Liver (tissue), 9 donors: ENCODE data around the gene STK39. TPM values are rescaled to one million over a fixed set of nuclear protein-coding genes. Genes with fewer than 3 reads are reported as not detected.

Experiments used
- DNase-seq: peaks from one replicate; pipeline ENCODE4 v3.0.0-alpha.2; 2017; ENCODE audit warnings: low spot score
- H3K27ac ChIP-seq, 2 donors: one replicate each; pipeline ENCODE4 v1.7.0; 2013; ENCODE audit warnings: inconsistent platforms in 2 of 2, low read length in 2 of 2, control low read depth in 1 of 2, low read depth in 1 of 2, mild to moderate bottlenecking in 1 of 2
- H3K27me3 ChIP-seq, 4 donors: one replicate each; pipeline versions ENCODE4 v1.6.1 to v1.7.0; 2013; ENCODE audit warnings: low read length in 3 of 4, inconsistent platforms in 1 of 4, mild to moderate bottlenecking in 1 of 4, moderate library complexity in 1 of 4; ENCODE audit not compliant: control insufficient read depth in 4 of 4, insufficient read depth in 4 of 4
- H3K36me3 ChIP-seq, 4 donors: one replicate each; pipeline versions ENCODE4 v1.6.1 to v1.7.0; 2013; ENCODE audit warnings: low read length in 3 of 4, mild to moderate bottlenecking in 3 of 4, low read depth in 1 of 4, moderate library complexity in 1 of 4; ENCODE audit not compliant: control insufficient read depth in 4 of 4, insufficient read depth in 3 of 4
- H3K4me1 ChIP-seq, 4 donors: one replicate each; pipeline versions ENCODE4 v1.6.1 to v1.7.0; 2013; ENCODE audit warnings: low read length in 3 of 4, mild to moderate bottlenecking in 3 of 4, moderate library complexity in 1 of 4; ENCODE audit not compliant: control insufficient read depth in 4 of 4, insufficient read depth in 4 of 4
- H3K4me3 ChIP-seq, 3 donors: one replicate each; pipeline versions ENCODE4 v1.6.1 to v1.7.0; 2013; ENCODE audit warnings: low read length in 3 of 3, control low read depth in 1 of 3, low read depth in 1 of 3, mild to moderate bottlenecking in 1 of 3
- H3K9ac ChIP-seq, 2 donors: one replicate each; pipeline ENCODE4 v1.7.0; 2013; ENCODE audit warnings: low read length in 2 of 2, mild to moderate bottlenecking in 2 of 2, moderate library complexity in 2 of 2, control low read depth in 1 of 2, low read depth in 1 of 2
- H3K9me3 ChIP-seq, 4 donors: one replicate each; pipeline versions ENCODE4 v1.6.1 to v1.7.0; 2013; ENCODE audit warnings: low read length in 3 of 4; ENCODE audit not compliant: control insufficient read depth in 4 of 4
- ATF3 ChIP-seq: IDR thresholded peaks from 2 replicates; pipeline ENCODE4 v1.6.1; 2016; ENCODE audit warnings: antibody characterized with exemption
- CTCF ChIP-seq: fragments of 150-350 bp; IDR thresholded peaks from 2 replicates; pipeline ENCODE4 v1.5.1; 2017; ENCODE audit warnings: improper control_type of control experiment, low read depth, low read length; ENCODE audit not compliant: missing input control
- EGR1 ChIP-seq, 2 donors: IDR thresholded peaks; 2 replicates each; pipeline ENCODE4 v1.6.1; 2016 to 2018; ENCODE audit warnings: antibody characterized with exemption in 2 of 2, low read depth in 2 of 2
- FOXA2 ChIP-seq: IDR thresholded peaks from 2 replicates; pipeline ENCODE4 v1.6.1; 2016; ENCODE audit warnings: antibody characterized with exemption
- HNF4A ChIP-seq, 2 donors: conservative IDR thresholded peaks; 2 replicates each; pipeline ENCODE4 v1.6.1; 2016; ENCODE audit warnings: antibody characterized with exemption in 2 of 2, mild to moderate bottlenecking in 2 of 2
- HNF4G ChIP-seq: IDR thresholded peaks from 2 replicates; pipeline ENCODE4 v1.6.1; 2016; ENCODE audit warnings: antibody characterized with exemption
- MAX ChIP-seq: IDR thresholded peaks from 2 replicates; pipeline ENCODE4 v1.6.1; 2016; ENCODE audit warnings: antibody characterized with exemption
- RAD21 ChIP-seq, 2 donors: IDR thresholded peaks; 2 replicates each; pipeline ENCODE4 v1.6.1; 2016; ENCODE audit warnings: antibody characterized with exemption in 2 of 2, mild to moderate bottlenecking in 2 of 2
- RXRA ChIP-seq, 2 donors: IDR thresholded peaks; 2 replicates each; pipeline ENCODE4 v1.6.1; 2017 to 2018; ENCODE audit warnings: antibody characterized with exemption in 2 of 2, mild to moderate bottlenecking in 1 of 2
- SP1 ChIP-seq: IDR thresholded peaks from 2 replicates; pipeline ENCODE4 v1.6.1; 2018; ENCODE audit warnings: antibody characterized with exemption, mild to moderate bottlenecking
- YY1 ChIP-seq: IDR thresholded peaks from 2 replicates; pipeline ENCODE4 v1.6.1; 2016; ENCODE audit warnings: antibody characterized with exemption, mild to moderate bottlenecking
- ZBTB33 ChIP-seq: IDR thresholded peaks from 2 replicates; pipeline ENCODE4 v1.6.1; 2016; ENCODE audit warnings: antibody characterized with exemption
- WGBS: extraction: QIAGEN DNeasy Blood & Tissue Kit; methylation state at CpG from one replicate; pipeline ENCODE4 v1.1.7; 2013; 5-methylcytosine and 5-hydroxymethylcytosine counted together
- polyA plus RNA-seq, 2 donors: library from polyadenylated mRNA; stranded (reverse) in 1 of 2; unstranded in 1 of 2; fragments of 200-250 nt in 1 of 2; fragments of >200 nt in 1 of 2; fragmentation: Nextera tagmentation in 1 of 2; extraction: Ambion mirVana in 1 of 2; gene quantifications; one replicate each; pipeline versions ENCODE4 v1.2.1 to v1.2.3, GENCODE V29; 2013 to 2015
- total RNA-seq, 2 donors: library from RNA; depleted of rRNA; stranded (reverse); fragments of >200 nt; gene quantifications; one replicate each; pipeline ENCODE4 v1.2.3, GENCODE V29; 2014
- TF ChIP-seq, protein P1 (sequence below): IDR thresholded peaks from 2 replicates; pipeline ENCODE4 v1.6.1; 2016; ENCODE audit warnings: antibody characterized with exemption, mild to moderate bottlenecking
- donor health status: healthy.
- donor health status: healthy.
- donor health status: healthy.
- donor health status: healthy.
- donor health status: healthy.

The STK39 gene
- total and polyA plus RNA-seq, 4 donors, result 0.29 to 1.8 (median 0.73) TPM

GRCh38 chr2:167916756-167917155 lies 330.6 kb downstream of the STK39 start:
- H3K27ac ChIP-seq, result no peak overlapping the region
- 90% methylated on average over 1 of the region's 1 CpG for WGBS
- H3K27me3 ChIP-seq, result no peaks in the 10 kb centered on the region
- DNase-seq, result no peak
- no peaks in the 10 kb centered on the region for H3K36me3 ChIP-seq
- H3K4me3 ChIP-seq, result no peak overlapping the region
- H3K9me3 ChIP-seq, result no peaks in the 10 kb centered on the region
- H3K9ac ChIP-seq, result no peak overlapping the region
- H3K4me1 ChIP-seq, result no peaks in the 10 kb centered on the region
- TF ChIP-seq HNF4A (conservative IDR thresholded peaks at IDR 0.05), result no peak
- TF ChIP-seq ZBTB33, result no peak
- TF ChIP-seq EGR1 (IDR thresholded peaks at IDR 0.05; ENCODE audit: low read depth in 2 of 2), result no peak
- no peak for TF ChIP-seq SP1
- TF ChIP-seq RAD21 (IDR thresholded peaks at IDR 0.05), result no peak
- TF ChIP-seq FOXA2, result no peak
- no peak for TF ChIP-seq HNF4G
- TF ChIP-seq CTCF, result no peak
- TF ChIP-seq ATF3, result no peak

DNA sequence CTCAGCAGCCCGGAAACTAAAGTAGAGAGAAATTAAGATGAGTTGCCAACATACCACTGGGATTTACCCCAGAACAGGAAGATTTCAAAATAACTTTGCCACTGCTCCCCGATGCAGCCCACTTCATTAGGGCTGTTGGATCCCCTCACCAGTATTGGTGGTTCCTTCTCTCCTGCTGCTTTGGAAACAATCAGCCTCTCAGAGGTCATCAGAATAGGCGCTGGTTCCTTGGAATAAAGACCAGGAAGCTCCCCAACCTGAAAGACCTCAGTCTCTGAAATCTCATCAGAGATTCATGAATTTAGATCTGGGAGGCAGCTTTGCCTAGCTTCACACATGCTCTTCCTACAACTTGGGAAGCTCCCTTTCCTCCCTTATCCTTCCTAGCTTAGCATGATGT lies 332.4 kb downstream of the STK39 start:
- no peak for DNase-seq
- TF ChIP-seq CTCF (no peak), ZBTB33 (no peak), SP1 (no peak), HNF4A (conservative IDR thresholded peaks at IDR 0.05) (no peak), EGR1 (IDR thresholded peaks at IDR 0.05; ENCODE audit: low read depth in 2 of 2) (no peak), HNF4G (no peak), MAX (no peak), RXRA (IDR thresholded peaks at IDR 0.05) (no peak), YY1 (no peak), FOXA2 (no peak)
- TF ChIP-seq, protein P1, sequence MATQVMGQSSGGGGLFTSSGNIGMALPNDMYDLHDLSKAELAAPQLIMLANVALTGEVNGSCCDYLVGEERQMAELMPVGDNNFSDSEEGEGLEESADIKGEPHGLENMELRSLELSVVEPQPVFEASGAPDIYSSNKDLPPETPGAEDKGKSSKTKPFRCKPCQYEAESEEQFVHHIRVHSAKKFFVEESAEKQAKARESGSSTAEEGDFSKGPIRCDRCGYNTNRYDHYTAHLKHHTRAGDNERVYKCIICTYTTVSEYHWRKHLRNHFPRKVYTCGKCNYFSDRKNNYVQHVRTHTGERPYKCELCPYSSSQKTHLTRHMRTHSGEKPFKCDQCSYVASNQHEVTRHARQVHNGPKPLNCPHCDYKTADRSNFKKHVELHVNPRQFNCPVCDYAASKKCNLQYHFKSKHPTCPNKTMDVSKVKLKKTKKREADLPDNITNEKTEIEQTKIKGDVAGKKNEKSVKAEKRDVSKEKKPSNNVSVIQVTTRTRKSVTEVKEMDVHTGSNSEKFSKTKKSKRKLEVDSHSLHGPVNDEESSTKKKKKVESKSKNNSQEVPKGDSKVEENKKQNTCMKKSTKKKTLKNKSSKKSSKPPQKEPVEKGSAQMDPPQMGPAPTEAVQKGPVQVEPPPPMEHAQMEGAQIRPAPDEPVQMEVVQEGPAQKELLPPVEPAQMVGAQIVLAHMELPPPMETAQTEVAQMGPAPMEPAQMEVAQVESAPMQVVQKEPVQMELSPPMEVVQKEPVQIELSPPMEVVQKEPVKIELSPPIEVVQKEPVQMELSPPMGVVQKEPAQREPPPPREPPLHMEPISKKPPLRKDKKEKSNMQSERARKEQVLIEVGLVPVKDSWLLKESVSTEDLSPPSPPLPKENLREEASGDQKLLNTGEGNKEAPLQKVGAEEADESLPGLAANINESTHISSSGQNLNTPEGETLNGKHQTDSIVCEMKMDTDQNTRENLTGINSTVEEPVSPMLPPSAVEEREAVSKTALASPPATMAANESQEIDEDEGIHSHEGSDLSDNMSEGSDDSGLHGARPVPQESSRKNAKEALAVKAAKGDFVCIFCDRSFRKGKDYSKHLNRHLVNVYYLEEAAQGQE, result no peak
- WGBS, result 92% methylated on average over 3 of the region's 3 CpGs

More for the DNA sequence above, 332.4 kb downstream of the STK39 start:
- no peaks in the 10 kb centered on the region for H3K27me3 ChIP-seq
- H3K9me3 ChIP-seq, result no peaks in the 10 kb centered on the region
- H3K36me3 ChIP-seq, result no peaks in the 10 kb centered on the region
- H3K9ac ChIP-seq, result no peak overlapping the region
- no peaks in the 10 kb centered on the region for H3K4me1 ChIP-seq
- no peak overlapping the region for H3K27ac ChIP-seq
- no peak overlapping the region for H3K4me3 ChIP-seq
